Cerebellar nuclear complex (tissue), 1 donor: Measurements from ENCODE around the gene HM13.
A peak's percentile ranks its signal among the peaks of the same experiment; 100 is the strongest.
"Not testable (repeated sequence)": the region's sequence is repeated elsewhere in the genome, so short reads cannot be mapped to it uniquely, and the experiment has no call there.

Source experiments
- DNase-seq, 2 experiments: peaks; one replicate each; lab custom pipeline; 2025; lab: John Stamatoyannopoulos, UW

HM13 gene

DNA sequence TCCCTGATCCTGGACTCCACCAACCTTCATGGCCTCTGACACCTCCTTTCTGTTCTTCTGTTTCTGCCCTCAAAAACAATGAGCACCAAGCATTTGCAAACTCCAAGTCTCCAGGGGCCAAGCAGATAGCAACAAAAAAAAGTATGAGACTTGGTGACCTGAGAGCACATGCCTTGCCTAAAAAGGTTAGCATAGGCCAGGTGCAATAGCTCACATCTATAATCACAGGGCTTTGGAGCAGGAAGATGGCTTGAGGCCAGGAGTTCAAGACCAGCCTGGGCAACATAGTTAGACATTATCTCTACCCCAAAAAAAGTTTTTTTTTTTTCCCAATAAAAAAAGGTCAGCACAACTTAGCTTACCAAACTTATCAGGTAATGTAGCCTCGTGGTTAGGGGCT, 13.7 kb upstream of the HM13 start:
- DNase-seq: no peak

DNA sequence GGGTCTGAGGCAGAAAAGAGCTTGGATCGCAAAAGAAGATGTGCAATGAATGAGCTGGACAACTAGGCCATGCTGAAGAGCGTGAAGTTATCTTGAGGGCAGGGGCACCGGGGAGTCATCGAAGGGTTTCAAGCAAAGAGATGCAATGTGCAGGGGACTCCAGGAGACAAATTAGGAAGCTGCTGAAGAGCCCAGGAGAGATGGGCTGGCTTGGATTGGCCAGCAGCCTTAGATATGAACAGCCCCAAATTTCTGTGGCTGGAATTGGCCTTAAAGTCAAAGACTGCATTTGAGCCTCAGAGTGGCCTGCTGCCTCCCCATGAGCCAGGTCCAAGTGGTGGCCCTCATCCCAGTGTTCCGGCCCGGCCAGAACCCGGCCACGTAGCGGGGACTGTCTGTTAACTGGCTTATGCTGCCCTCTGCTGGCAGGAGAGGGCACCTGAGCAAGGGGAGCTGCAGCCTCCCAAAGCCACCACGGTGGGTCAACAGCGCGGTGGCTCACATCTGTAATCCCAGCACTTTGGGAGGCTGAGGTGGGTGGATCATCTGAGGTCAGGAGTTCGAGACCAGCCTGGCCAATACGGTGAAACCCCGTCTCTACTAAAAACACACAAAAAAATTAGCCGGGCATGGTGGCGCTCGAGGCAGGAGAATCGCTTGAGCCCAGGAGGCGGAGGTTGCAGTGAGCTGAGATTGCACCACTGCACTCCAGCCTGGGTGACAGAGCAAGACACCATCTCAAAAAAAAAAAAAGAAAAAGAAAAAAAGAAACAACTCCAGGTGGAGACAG, 11.2 kb upstream of the HM13 start:
- DNase-seq: peak in 1 of 2 experiments; percentile 24

DNA sequence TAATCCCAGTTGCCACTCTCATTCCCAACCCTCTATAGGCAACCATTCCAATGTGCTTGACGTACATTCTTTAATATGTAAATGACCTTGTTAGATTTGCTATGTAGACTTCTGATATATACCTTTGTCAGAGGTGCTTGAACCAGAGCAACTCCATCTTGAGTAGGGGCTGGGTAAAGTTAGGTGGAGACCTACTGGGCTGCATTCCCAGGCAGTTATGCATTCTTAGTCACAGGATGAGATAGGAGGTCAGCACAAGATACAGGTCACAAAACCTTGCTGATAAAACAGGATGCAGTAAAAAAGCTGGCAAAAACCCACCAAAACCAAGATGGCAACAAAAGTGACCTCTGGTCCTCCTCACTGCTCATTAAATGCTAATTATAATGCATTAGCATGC, 8.3 kb upstream of the HM13 start:
- DNase-seq: no peak

DNA sequence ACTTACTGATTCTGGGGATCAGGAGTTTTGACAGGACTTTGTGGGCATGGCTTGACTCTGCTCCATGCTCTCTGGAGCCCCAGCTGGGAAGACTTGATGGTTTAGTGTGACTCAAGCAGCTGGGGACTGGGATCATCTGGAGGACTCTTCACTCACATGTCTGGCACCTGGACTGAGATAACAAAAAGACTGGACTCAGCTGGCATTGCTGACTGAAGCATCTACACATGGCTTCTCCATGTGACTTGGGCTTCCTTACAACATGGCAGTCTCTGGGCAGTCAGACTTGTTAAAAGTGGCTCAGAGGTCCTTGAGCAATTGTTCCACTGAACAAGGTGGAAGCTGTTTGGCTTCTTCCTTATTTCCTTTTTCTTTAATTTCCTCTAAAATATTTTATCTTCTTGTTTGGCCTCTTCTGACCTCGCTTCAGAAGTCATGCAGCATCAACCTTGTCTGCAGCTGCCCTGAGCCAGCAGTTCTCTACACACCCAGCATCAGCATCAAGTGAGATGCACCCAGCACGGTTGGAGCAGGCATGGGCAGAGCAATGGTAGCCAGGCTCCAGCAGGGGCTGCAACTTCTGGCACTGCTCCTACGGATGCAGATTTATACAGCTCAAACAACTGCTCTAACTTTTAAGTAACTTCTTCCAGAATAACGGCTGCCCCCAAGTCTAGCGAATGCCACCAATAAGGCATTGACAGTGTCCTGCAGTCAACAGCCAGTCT, 5.6 kb upstream of the HM13 start:
- no peak for DNase-seq

DNA sequence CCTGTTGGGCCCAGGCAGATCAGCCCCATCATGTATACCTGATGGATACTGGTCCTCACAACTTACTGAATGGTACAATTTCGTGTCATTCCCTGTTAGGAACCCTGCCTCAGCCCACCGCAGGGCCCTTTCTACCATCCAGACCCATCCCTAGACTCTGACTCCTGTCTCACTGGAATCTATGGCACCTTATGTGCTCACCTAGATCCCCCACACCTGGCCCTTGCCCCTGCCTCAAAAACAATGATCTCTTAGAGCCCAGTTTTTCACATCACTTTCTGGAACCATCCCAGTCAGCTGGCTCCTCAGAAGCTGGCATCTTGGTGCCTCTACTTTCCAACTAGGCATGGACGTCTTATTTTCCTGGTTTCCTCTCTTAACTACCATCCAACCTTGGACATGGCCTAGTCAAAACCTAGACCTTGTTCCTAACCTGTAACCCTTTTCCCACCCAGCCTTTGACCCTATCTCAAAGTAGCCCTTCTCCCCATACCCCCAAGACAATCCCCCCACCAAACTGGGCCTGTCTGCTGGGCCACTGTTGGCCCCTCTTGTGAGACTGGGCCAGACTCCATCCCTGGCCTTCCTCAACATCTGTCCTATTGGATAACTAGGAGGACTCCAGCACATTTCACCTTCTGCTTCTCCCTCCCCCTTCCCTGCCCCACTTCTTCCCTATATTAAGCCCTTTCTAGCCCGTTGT, 981 bp downstream of the HM13 start:
- DNase-seq: no peak

DNA sequence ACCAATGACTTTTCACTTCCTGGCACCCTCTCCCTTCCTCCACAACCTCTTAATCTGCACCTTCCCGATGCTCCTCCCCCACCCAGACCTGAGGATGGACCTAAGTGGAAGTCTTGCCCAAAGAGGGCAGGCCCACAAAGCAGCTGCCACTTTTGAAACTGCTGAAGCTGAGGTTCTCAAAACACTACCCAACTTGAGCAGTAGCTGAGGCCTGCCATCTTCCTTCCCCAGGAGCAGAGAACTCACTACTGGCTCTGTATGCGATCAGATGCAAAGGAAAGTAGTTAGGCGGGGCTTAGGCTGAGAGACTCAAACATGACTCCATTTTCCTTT, 1.5 kb downstream of the HM13 start:
- DNase-seq: no peak

DNA sequence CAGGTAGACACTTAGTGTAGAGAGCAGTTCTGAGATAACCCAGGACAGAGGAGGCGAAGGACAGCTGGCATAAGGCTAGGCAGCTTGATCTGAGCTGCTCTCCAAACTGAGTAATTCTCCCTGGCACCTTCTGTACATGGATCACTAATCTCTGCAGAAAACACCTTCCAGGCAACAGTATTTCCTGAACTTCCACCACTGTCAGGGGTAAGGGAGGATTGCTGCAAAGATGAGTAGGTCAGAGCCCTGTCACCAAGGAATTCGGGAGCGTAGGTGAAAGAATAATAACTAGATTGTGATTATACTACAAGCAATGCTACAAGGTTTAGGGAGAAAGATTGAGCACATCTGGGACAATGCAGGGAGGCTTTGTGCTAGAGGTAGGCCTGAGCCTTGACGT, 1.9 kb downstream of the HM13 start:
- DNase-seq: no peak

DNA sequence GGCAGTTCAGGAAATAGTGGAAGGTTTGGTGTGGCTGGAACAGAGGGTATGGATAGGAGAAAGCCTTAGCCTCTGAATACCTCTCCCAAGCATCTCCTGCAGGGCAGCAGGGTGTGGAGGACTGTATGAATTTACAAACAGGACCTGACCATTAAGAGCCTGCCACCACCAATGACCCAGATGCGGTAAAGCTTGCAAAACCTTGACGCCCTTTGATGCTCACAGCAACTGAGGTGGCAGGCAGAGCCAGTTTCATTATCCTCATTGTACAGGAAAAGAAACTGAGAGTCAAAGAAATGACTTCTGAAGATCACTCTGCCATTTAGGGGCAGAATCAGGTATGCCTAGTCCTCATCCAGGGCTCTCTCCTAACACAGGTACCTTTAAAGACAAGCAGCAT, 2.4 kb downstream of the HM13 start:
- DNase-seq: no peak

DNA sequence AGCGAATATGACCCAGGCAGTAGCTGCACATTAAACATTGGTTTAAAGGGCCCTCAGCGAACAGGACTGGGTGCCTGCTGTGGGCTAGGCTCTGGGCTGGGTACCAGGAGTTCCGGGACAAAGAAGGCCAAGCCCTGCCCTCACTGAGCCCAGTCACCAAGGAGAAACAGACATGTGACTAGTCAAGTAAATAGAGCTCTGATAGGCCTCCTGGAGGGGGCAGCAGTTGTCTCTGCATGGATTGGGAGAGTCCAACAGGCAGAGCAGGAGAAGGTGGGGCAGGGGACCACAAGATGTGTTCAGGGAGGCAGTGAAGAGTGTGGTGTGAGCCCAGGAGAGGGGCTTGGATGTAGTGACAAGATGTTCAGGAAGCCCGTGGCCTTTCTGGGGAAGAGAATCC, 3.1 kb downstream of the HM13 start:
- no peak for DNase-seq

DNA sequence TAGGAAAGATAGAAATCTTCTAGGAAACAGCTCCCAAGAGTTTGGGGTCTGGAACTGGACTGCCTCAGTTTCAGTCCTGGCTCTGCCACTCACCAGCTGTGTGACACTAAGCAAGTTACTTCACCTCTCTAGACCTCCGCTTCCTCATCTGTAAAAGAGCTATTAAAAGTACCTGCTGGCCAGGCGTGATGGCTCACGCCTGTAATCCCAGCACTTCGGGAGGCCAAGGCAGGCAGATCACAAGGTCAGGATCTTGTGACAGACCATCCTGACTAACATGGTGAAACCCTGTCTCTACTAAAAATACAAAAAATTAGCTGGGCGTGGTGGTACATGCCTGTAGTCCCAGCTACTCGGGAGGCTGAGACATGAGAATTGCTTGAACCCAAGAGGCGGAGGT, 7.0 kb downstream of the HM13 start:
- DNase-seq: not testable (repeated sequence)

DNA sequence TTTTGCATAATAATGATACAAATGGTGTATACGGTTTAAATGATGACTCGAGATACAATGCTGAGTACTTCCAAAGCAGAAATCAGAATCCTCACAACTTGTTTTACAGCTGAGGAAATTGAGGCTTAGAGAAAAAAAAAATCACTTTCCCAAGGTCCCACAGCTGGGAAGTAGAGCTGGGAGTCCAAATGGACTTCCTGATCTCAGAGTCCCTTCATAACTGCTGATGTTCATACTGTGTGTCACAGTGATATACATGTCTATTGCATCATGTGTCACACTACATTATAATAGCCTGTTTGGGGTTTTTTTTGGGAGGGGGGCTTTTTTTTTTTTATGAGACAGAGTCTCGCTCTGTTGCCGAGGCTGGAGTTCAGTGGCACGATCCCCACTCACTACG, 8.5 kb downstream of the HM13 start:
- DNase-seq: no peak

DNA sequence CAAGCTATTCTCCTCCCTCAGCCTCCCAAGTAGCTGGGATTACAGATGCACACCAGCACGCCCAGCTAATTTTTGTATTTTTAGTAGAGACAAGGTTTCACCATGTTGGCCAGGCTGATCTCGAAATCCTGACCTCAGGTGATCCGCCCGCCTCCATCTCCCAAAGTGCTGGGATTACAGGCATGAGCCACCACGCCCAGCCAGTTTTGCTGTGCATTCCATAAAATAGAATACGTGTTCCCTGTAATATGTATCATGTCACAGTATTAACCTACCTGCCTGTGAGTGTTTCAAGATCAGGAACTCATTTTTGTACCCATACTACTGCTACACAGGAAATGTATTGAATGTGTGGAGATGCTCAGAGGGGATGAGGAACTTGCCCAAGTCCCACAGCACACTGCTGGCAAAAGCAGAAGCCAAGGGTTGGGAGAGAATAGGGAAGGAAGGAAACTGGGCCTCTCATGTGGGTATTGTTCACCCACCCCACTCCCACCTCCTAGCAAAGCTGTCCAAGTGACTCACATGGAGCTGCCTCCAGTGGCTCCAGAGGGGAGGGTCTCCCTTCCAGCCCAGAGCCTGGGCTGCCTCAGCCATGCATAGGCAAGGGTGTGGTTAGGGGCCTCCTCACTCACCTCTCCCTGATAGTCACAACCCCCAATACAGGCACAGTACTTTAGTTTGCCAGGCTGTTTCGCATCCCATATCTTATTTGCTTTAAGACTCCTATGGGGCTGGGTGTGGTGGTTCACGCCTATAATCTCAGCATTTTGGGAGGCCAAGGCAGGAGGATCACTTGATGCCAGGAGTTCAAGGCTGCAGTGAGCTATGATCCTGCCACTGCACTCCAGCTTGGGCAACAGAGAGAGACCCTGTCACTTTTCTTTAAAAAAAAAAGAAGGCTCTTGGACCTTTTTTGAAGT, 9.4 kb downstream of the HM13 start:
- DNase-seq: no peak

DNA sequence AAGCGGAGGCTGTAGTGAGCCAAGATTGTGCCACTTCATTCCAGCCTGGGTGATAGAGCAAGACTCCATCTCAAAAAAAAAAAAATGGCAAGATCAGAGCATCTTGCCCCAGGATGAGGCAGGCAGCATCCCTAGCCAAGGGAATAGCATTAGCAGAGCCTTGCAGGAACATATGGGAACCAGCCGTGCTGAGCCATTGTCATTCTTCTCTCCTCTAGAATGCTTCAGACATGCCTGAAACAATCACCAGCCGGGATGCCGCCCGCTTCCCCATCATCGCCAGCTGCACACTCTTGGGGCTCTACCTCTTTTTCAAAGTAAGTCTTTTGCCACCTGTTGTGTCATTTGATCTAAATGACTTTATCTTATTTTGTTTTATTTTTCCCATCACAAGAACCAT, 13.0 kb downstream of the HM13 start:
- DNase-seq: no peak

DNA sequence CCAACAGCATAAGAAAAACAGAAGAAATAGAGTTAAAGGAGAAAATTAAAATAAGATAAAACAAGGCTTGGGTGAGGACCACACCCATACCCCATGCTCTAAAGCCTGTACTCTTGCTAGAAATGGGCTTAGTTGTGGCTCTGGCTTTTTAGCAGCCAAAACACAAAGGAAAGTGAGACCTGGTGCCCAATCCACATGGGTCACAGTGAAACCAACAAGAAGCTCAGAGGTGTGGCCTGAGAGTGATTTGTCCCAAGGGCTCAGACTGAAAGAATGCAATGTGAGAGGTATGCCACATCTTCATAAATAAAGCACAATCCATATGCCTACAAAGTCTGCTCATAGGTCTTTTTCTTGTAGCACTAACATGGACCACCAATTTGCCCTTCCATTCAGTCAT, 21.1 kb downstream of the HM13 start:
- DNase-seq: no peak

DNA sequence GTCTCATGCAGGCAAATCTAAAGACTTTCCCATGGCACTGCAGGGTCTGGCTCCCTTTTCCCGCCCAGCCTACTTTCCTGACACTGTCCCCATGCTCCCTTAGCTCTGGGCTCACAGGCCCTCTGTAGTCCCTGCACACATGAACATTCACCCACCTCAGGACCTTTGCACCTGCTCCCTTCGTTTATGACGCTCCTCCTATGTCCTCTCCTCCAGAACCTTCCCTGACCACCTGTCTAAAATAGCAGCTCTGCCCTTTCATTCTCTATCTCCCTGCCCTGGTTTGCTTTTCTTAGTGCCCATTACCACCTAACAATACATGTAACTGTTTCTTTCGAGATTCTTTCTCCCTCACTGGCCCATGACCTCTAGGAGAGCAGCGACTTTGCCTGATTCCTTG, 22.3 kb downstream of the HM13 start:
- DNase-seq: no peak

DNA sequence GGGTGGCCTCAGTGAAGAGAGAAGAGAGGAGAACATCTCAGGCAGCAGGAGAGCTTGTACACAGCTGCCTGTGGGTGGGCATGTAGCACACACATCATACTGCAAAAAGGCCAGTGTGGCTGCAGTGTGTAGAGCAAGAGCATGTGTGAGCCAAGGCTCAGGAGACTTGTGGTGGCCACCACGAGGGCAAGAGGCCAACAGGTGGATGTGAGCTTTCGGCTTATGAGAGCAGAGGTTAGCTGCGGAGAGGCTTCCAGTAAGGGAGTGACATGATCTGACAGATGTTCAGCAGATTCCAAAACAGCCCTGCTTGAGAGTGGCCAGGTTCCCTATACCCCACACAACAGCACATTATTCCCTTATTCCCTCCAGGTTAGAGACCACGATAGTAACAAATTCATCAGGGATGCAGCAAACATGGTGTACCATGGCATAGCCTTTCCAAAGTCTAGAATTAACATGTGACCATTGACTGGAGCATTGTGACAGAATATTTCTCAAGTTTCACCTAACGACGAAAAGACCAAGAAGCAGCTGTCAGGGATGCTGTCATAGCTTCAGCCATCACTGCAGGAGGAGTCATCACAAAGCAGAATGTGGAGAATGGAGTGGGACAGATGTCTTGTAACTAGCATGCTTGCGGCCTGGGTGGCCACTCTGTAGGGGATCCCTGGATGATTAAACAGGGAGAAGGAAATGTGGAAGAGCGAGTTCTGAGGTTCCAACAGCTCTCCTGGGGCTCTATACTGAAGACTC, 23.1 kb downstream of the HM13 start:
- no peak for DNase-seq

DNA sequence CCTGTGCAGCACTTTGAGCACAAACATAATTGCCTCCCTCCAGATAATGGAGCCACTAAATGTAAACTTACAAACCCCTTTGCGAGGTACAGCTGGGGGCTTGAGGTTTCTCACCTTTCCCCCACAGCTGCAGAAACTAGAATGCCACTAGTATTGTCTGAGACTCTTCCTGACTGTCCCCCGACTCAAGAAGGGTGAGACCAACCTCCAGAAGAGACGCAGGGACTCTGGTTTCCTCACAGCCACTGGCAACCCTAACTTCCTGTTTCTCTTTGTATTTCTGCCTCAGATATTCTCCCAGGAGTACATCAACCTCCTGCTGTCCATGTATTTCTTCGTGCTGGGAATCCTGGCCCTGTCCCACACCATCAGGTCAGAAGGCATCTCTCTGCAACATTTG, 23.6 kb downstream of the HM13 start:
- DNase-seq: no peak

DNA sequence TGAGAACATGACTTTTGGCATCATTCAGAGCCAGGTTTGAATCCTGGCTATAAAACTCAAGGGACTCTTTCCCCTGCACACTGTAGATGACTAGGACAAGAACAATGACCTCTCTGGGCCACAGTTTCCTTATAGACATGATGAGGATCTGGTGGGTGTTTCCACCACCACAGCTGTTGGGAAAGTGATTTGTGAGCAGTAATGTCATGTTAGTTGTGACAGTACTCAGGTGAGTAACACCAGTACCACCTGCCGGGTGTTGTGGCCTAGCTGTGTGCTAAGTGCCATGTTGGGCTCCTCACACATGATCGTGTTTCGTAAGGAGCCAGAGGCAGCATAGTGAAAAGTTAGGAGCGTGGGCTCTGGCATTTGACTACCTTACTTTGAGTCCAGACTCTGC, 24.1 kb downstream of the HM13 start:
- DNase-seq: no peak

DNA sequence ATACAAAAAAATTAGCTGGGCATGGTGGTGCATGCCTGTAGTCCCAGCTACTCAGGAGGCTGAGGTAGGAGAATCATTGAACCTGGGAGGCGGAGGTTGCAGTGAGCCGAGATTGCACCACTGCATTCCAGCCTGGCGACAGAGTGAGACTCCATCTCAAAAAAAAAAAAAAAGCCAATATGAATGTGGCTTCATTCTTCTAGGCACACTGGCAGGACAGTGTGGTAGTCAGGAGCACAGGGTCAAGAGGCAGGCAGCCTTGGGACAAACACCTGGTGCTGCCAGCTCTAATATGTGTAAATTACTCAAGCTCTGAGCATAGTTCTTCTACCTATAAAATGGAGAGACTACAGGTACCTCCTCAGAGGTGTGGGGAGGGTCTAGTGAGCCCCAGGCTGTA, 25.4 kb downstream of the HM13 start:
- DNase-seq: not testable (repeated sequence)

DNA sequence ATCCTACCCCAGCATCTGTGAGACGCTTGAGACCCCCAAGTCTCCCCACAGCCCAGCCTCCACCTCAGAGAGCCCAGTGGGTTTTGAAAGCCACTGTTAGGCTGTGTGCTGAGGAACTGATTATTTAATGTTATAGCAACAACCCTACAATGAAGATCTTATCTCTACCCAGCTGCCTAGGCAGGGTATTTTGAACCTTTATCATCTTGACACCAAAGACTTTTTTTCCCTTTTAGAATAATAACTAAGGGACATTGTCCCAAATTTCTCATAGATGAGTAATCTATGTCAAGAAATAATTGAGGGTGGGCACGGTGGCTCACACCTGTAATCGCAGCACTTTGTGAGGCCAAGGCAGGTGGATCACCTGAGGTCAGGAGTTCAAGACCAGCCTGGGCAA, 26.2 kb downstream of the HM13 start:
- DNase-seq: no peak

DNA sequence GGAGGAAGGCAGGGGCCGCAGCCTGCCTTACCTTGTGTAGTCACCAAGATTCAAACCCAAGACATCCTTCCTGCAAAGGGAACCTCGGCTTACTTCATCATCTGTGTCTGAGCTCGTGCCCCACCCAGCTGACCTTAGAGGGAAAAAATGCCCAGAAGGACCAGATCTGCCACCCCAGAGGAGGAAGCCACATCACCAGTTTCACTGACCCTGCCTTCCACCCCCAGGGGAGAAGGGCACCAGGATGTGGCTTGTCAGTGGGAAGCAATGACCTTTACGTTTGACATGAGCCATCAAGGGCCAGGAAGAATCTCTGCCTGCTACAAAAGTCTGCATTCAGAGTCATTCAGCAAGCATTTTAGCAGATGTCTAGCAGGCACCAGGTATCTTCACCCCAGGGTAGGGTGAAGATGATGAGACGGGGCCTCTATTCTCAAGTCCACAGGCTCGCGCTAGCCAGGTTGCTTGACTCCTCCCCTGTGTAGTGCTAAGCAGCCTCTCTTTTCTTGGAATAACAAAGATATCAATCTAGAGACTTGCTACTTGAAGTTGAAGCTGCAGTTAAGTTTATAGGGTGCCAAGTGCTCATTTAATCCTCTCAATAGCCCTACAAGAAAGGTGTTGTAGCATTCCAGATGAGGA, 28.1 kb downstream of the HM13 start:
- no peak for DNase-seq
